GM19467 (cell line): Measurements from ENCODE around the gene DVL1.

Experiments
- ATAC-seq: cut with Tn5 transposase; IDR thresholded peaks from one replicate; pipeline ENCODE4 v1.9.1; 2021; ENCODE audit warnings: mild to moderate bottlenecking, moderate library complexity; ENCODE audit not compliant: unreplicated experiment

Gene DVL1

DNA sequence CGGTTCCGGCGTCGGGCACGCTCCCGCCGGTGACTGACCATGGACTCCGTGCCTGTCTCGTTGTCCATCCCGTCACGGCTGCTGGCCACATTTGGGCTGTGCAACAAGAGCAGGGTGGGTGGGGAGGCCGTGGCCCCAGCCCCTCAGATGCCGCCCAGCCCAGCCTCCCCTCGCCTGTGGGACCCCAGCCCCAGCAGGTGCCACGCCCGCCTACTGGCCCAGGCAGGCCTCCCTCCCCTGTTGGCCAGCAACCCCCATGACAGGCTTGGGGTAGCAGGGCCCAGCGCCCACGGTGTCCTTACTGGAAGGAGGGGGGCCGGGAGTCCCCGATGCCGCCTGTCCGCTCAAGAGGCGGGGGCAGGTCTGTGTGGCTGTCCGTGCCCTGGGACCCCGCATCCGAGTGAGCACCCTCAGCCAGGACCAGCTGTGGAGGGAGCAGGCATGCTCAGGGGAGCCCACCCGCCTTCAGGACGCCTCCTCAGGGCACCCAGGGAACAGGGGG, 7.1 kb downstream of the DVL1 start:
- ATAC-seq: no peak

DNA sequence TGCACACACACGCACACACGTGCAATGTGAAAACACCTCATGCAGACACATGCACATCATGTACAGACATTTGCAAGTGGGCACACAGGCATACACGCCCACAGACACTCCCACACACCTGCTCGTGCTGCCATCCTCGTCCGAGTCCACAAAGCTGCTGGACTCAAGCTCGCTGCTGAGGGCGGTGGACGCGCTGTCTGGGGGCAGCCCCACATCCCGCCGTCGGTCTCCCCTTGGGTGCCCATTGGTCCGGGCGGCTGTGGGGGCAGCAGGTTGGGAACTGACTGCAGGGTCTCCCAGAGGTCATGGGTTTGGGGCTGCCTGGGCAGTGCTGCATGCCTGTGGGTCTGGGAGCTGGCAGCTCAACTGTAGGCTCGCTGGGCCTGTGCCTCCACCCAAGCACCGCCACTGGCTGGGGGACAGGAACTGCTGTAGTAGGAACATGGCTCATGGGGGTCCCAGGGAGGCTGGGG, 7.6 kb downstream of the DVL1 start:
- no peak for ATAC-seq

DNA sequence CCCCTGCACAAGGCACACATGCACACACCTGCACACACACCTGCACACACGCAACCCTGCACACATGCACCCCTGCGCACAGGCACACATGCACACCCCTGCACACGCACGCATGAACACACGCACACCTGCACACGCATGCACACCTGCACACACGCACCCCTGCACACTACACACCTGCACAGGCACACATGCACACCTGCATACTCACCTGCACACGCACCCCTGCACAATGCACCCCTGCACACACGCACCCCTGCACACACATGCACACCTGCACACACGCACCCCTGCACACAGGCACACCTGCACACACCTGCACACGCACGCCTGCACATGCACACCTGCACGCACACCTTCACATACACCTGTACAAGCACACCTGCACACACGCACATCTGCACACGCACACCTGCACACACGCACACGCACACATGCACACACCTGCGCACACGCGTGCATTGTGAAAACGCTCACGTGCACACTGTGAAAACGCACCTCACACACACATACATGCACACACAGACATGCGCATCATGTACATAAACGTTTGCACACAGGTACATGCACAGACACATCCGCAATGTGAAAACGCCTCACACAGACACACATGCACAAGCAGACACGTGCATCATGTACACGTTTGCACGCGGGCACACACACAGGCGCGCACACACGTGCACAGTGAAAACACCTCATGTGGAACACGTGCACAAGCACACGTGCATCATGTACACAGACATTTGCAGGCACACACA, 8.2 kb downstream of the DVL1 start:
- no peak for ATAC-seq

DNA sequence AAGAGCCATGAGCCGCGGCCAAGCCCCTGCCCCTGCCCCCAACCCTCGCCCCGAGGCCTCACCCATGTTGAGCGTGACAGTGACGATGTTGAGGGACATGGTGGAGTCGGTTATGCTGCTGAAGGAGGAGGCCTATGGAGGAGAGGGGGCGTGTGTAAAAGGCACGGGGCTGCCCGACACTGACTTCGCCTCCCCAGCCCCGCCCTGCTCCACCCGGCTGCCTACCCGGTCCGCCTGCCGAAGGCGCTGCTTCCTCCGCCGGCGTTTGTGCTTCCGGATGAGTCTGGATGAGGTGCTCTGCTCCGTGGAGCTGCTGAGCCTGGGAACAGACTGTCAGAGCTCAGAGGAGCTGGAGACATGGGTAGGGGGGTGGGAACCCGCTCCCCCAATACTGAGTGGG, 9.0 kb downstream of the DVL1 start:
- ATAC-seq: no peak

DNA sequence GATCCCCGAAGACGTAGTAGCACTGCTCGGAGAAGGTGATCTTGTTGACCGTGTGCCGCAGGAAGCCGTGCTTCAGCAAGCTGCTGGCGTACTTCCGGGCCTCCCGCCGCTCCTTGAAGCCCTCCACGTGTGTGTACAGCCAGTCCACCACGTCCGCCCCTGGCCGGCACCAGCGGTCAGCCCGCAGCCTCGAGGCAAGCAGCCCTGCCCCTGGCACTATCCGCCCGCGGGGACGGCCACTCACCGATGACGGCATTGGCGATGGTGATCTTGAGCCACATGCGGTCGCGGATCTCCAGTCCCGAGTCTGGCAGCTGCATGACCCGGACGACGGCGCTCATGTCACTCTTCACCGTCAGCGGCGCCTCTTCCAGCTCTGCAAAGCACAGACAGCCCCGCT, 10.9 kb downstream of the DVL1 start:
- ATAC-seq: no peak

DNA sequence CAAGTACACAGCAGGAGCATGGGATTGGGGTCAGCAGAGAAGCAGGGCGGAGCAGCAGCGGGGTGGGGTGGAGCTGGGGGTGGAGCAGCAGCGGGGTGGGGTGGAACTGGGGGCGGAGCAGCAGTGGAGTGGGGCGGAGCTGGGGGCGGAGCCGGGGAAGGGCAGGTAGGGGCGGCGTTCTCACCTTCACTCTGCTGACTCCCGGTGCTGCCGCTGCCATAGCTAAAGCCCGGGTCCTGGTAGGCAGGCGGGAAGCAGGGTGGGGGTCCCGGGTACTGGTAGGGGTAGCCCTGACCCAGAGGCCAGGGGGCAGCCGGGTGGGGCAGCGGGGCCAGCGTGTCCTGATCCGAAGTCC, 11.4 kb downstream of the DVL1 start:
- no peak for ATAC-seq

DNA sequence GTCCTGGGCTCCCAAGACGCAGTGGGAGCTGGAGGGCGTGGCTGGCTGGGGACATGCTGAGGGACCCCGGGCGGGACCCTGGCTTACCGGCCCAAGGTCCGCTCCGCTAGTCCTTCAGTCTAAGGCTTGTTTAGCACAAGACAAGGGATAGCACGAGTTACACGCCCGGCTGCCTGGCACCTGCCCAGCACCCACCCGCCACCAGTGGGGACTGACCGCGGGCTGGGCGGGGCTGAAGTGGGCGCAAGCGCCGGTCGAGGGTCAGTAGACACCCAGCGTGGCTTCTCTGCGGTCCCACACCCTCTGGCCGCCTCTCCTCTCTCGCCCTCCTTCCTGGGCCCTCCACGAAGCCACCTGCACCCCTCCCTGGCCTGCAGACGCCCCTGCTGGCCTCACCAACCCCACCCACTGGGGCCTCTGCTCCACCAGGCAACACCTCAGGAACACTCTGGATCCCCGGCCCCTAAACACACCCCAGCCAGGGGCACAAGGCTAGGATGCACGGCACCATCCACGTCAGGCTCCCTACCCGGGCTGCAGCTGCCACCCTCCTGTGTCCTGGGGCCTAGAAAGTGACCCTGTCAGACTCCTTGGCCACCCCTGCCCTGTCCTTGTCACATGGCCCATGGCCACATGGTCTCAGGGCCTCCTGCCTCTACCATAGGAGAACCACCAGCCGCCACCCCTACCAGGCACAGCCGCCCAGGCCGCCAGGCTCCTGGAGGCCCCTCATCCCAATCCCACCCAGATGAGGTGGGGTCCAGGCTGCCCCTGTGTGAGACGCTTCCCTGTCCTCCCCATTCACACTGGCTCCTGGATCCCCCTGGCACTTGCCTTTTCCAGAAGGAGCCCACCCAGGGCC, 12.1 kb downstream of the DVL1 start:
- no peak for ATAC-seq

DNA sequence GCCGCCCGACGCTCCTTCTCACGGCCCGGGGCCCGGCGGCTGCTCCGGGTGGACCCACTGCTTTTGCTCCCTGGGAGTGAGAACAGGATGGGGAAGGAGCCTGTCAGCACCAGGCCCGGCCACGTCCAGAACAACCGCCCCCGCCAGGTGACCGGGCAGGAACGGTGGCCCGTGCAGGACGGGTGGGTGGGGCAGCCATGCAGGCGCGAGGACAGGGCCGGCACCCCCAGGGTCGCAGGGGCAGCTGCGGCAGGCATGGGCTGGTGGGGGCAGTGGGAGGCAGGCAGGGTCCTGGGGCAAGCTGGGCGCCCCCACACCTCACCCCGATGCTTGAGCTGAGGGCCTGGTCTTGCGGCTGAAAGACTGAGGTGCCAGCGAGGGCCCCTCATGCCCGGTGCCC, 12.8 kb downstream of the DVL1 start:
- ATAC-seq: no peak

DNA sequence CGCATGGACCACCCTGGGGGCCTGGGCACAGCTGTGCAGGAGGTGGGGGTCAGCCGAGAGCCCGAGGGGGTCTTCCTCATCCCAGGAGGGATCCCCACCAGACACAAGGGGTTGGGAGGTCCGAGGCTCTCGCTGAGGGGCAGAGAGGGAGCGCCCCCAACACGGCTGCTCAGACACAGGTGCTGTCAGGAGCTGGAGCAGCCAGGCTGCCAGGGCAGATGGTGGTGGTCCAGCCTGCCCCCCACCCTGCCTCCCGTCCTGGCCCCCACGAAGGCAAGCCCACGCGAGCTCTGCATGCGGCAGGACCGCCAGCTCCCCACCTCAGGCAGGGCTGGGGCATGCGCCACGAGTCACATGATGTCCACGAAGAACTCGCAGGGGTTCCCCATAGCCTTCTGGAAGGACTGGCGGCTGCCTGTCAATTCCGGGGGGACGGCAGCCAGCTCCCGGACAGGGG, 13.4 kb downstream of the DVL1 start:
- no peak for ATAC-seq

DNA sequence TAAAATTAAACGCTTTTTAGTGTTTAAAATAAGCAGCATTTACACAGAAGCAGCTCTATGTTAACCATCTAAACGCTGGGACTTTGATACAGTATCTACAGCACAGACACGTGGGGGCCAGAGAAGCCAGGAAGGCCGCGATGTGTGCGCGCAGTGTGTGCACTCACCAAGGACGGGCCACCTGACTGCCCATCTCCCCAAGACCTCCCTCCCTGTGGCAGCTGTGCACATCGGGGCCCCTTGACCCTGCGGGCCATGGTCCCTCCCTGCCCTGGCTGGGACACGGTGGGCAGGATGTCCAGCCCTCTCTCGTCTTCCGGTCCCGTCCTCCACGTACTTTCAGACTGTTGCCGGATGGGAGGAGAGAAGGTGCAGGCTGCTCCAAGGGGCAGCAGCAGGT, 13.9 kb downstream of the DVL1 start:
- ATAC-seq: no peak

DNA sequence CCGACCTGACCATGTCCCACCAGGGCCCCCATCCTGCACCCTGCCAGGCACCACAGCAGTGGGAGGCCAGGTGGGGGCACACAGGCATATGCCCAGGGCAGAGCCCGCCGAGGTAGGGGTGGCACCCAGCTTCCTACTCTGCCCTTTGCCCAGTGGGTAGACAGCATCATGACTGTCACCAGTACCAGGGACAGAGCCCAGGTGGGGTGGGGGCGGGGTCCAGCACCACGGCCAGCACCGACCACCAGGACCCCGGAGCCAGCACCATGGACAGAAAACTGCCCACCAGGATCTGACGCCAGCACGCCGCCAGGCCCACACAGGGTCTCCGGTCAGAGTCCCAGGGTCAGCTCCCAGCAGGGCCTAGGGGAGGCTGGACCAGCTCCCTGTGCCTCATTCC, 14.4 kb downstream of the DVL1 start:
- no peak for ATAC-seq

DNA sequence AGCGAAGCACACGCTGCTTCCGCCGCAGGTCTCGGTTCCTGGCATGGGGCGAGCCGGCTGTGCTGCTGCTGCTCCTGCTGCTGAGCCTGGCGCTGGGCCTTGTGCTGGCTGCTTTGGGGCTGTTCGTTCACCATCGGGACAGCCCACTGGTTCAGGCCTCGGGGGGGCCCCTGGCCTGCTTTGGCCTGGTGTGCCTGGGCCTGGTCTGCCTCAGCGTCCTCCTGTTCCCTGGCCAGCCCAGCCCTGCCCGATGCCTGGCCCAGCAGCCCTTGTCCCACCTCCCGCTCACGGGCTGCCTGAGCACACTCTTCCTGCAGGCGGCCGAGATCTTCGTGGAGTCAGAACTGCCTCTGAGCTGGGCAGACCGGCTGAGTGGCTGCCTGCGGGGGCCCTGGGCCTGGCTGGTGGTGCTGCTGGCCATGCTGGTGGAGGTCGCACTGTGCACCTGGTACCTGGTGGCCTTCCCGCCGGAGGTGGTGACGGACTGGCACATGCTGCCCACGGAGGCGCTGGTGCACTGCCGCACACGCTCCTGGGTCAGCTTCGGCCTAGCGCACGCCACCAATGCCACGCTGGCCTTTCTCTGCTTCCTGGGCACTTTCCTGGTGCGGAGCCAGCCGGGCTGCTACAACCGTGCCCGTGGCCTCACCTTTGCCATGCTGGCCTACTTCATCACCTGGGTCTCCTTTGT, 15.5 kb downstream of the DVL1 start:
- ATAC-seq: no peak

DNA sequence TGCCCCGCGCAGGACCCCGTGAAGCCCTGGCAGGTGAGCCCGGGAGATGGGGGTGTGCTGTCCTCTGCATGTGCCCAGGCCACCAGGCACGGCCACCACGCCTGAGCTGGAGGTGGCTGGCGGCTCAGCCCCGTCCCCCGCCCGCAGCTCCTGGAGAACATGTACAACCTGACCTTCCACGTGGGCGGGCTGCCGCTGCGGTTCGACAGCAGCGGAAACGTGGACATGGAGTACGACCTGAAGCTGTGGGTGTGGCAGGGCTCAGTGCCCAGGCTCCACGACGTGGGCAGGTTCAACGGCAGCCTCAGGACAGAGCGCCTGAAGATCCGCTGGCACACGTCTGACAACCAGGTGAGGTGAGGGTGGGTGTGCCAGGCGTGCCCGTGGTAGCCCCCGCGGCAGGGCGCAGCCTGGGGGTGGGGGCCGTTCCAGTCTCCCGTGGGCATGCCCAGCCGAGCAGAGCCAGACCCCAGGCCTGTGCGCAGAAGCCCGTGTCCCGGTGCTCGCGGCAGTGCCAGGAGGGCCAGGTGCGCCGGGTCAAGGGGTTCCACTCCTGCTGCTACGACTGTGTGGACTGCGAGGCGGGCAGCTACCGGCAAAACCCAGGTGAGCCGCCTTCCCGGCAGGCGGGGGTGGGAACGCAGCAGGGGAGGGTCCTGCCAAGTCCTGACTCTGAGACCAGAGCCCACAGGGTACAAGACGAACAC, 16.3 kb downstream of the DVL1 start:
- ATAC-seq: no peak

DNA sequence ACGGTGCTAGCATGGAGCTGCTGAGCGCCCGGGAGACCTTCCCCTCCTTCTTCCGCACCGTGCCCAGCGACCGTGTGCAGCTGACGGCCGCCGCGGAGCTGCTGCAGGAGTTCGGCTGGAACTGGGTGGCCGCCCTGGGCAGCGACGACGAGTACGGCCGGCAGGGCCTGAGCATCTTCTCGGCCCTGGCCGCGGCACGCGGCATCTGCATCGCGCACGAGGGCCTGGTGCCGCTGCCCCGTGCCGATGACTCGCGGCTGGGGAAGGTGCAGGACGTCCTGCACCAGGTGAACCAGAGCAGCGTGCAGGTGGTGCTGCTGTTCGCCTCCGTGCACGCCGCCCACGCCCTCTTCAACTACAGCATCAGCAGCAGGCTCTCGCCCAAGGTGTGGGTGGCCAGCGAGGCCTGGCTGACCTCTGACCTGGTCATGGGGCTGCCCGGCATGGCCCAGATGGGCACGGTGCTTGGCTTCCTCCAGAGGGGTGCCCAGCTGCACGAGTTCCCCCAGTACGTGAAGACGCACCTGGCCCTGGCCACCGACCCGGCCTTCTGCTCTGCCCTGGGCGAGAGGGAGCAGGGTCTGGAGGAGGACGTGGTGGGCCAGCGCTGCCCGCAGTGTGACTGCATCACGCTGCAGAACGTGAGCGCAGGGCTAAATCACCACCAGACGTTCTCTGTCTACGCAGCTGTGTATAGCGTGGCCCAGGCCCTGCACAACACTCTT, 17.0 kb downstream of the DVL1 start:
- ATAC-seq: no peak

DNA sequence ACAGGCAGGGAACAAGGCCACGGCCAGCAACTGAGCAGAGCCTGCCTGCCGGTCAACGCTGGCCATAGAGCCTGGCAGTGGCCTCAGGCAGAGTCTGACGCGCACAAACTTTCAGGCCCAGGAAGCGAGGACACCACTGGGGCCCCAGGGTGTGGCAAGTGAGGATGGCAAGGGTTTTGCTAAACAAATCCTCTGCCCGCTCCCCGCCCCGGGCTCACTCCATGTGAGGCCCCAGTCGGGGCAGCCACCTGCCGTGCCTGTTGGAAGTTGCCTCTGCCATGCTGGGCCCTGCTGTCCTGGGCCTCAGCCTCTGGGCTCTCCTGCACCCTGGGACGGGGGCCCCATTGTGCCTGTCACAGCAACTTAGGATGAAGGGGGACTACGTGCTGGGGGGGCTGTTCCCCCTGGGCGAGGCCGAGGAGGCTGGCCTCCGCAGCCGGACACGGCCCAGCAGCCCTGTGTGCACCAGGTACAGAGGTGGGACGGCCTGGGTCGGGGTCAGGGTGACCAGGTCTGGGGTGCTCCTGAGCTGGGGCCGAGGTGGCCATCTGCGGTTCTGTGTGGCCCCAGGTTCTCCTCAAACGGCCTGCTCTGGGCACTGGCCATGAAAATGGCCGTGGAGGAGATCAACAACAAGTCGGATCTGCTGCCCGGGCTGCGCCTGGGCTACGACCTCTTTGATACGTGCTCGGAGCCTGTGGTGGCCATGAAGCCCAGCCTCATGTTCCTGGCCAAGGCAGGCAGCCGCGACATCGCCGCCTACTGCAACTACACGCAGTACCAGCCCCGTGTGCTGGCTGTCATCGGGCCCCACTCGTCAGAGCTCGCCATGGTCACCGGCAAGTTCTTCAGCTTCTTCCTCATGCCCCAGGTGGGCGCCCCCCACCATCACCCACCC, 17.9 kb downstream of the DVL1 start, which contains the start of gene TAS1R3:
TAS1R3 (plus strand) TSS at position 213 of the 898 bp plus-strand sequence; CDS start at position 279, 66 bp downstream.
- ATAC-seq: no peak

DNA sequence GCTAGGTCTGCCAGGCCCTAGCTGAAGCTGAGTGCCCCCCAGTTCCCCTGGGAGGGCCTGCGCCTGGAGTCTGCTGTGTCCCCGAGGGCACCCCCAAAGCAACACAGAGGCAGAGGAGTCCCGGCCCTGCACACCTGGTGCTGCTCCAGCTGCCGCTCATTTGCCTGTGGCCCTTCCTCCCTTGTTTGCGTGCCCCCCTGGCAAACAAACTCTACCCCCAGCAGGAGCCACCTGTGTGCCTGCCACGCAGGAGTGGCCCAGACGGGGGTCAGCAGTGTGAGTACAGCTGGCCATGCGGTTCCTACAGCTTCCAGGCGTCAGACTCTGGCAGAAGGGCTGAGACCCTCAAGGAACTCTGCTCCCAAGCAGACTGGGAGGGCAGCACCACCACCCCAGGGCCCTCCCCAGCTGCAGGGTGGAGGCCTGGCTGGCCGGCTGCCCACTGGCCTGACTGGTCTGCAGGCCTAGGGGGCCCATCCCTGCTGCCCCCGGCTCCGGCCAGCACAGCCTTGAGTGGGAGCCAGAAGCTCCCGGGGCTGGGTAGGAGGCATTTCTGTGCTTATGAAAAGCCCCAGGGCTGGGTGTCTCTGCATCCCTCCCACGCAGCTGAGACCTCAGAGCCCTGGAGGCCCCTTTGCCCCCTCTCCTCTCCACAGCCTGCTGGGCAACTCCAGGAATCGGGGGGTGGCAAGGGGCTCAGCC, 18.7 kb downstream of the DVL1 start:
- no peak for ATAC-seq

DNA sequence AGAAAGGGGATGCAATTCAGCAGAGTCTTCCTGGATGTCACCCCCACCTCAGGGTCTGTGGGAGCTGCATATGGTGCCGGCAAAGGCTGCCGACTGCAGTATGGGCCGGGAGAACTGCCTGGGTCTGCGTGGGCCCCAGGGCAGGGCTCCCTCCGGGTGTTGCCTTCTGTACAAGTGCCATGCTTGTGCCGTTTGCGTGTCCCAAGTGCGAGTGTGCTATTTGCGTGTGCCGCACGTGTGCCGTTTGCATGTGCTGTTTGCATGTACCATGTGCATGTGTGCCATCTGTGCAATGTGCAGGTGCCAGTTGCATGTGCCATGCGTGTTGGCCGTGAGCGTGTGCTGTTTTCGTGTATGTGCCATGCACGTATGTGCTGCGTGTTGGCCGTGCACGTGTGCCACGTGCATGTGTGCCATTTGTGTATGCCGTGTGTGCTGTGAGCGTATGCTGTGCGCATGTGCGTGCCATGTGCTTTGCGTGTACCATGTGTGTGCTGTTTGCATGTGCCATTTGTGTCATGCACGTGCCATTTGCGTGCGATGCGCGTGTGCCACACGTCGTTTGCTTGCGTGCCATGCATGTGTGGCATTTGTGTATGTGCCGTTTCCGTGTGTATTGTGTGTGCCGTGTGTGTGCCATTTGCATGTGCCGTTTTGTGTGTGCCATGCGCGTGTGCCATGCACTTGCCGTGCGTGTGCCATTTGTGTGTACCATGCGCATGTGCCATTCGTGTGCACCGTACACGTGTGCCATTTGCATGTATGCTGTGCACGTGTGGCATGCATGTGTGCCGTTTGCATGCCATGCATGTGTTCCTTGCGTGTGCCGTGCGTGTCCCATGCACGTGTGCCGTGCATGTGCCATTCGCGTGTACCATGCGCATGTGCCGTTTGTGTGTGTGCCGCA, 19.7 kb downstream of the DVL1 start:
- ATAC-seq: no peak
